HG03432 (cell line): ENCODE results near the gene FOXK1.
A peak's percentile ranks its signal among the peaks of the same experiment; 100 is the strongest.

Experiments used
- ATAC-seq: cut with Tn5 transposase; IDR thresholded peaks from one replicate; pipeline ENCODE4 v1.9.1; 2021; ENCODE audit warnings: mild to moderate bottlenecking, moderate library complexity; ENCODE audit not compliant: unreplicated experiment

The FOXK1 gene

GRCh38 chr7:4694305-4694704 lies 12.2 kb downstream of the FOXK1 start:
- ATAC-seq, result no peak

DNA sequence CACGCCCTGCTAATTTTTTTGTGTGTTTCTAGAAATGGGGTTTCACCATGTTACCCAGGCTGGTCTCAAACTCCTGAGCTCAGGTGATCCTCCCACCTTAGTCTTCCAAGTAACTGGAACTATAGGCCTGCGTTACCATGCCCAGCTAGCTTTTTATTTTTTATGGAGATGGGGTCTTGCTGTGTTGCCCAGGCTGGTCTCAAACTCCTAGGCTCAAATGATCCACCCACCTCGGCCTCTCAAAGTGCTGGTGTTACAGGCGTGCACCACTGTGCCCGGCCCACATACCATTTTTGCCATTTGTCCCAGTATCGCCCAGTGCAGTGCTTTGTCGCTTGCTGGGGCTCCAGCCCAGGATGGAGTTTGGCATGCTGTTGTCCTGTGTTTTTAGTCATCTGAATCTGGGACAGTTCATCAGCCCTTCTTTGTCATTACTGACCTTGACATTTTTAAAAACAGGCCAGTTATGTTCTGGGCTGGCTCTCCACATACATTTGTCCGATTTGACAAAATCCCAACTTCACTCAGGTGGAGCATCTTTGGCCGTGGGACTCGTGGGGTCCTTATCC lies 16.7 kb downstream of the FOXK1 start:
- no peak for ATAC-seq

GRCh38 chr7:4699841-4700240 lies 17.7 kb downstream of the FOXK1 start:
- no peak for ATAC-seq

DNA sequence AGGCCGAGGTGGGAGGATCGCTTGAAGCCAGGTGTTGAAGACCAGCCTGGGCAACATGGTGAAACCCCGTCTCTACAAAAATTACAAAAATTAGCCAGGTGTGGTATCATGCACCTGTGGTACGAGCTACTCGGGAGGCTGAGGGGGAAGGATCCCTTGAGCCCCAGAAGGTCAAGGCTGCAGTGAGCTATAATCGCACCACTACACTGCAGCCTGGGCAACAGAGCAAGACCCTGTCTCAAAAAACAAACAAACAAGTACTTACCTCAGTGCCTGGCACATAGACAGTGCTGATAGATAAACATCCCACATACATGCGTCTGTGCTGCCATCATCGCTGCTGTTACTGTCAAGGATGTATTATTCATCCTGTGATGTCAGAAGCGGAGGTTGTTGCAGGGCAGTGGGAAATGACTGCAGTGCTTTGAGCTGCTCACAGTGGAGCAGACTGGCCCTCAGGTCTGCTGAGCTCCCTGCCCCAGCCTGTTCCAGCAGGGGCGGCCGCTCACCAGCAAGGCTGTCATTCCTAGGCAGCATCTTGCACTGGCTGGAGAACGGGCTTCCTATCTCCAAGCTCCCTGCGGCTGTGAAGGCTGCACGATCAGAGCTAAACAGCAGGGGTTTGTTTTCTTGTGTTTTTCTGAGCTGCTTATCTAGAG lies 18.6 kb downstream of the FOXK1 start:
- no peak for ATAC-seq

GRCh38 chr7:4702961-4703512 lies 20.9 kb downstream of the FOXK1 start:
- ATAC-seq, result no peak

DNA sequence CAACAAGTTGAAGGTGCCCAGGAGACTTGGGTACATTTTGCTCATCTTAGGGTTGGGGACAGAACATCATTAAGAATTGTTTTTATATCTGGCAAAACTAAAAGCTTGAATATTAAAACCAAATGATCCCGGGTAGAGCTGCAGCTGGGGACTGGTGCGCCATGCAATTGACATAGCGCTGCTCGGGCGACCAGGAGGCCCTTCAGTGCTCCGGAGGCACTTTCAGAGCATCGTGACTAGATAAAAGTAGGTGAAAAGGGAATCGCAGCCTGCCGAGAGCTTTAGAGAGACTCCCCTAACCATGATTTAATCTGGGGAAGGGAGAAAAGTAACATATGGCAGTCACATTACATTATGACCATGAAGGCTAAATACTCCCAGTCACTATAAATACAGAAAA lies 21.4 kb downstream of the FOXK1 start:
- no peak for ATAC-seq

DNA sequence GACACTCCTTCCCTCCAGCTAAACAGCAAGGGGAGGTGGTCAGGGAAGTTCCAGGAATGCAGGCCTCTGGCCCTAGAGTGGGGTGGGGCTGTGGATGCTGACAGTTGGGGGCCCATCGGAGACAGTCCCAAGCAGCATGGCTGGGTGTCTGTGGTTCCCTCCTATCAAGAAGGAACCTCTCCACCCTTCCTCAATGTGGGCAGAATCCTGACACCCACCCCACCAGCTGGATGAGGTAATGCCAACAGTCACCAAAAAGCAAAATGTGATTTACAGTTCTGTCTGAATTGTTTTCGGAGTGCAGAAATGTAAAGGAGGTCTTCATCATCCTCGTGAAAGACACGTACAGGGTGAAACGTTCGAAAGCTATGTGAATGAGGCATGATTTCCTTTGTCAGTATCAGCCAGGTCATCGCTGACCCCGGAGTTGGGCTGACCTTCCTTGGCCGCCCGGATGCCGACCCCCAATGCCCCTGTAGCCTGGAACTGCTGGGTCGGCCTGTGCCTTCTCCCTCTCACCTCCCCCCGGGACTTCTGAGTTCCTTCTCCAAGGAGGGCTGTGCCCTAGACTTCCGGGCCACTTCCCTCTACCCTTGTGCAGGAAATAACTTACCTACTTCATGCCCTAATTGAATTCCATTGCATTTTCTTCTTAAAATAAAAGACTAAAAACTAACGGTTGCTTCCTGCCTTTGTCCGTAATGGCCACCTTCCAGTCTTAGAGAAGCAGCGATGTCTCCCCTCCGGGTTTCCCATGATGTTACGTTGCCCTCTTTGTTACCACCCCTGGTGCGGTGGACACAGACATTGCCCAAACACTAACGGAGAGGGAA lies 24.5 kb downstream of the FOXK1 start:
- no peak for ATAC-seq

DNA sequence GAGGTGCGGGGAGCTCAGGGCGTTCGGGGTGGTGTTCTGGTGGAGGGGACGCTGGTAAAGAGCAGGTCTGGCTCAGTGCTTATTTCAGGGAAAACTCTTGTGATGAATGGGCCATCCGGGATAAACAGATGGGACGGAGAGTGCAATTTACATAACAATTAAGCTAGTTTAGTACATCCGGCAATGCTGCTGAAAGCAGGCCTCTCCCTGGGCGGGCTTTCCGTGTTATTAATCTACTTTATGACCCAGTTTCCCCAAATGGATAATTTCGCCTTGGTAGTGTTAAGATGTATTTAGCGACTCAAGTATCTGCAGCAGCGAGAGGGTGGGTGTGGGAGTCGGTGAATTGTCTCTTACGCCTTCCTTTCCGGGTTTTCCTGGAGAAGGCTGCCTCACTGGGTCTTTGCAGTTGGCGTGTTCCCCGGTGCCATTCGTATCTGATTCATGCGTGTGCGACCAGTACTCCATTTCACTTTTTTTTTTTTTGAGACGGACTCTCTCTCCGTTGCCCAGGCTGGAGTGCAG lies 25.2 kb downstream of the FOXK1 start:
- no peak for ATAC-seq

DNA sequence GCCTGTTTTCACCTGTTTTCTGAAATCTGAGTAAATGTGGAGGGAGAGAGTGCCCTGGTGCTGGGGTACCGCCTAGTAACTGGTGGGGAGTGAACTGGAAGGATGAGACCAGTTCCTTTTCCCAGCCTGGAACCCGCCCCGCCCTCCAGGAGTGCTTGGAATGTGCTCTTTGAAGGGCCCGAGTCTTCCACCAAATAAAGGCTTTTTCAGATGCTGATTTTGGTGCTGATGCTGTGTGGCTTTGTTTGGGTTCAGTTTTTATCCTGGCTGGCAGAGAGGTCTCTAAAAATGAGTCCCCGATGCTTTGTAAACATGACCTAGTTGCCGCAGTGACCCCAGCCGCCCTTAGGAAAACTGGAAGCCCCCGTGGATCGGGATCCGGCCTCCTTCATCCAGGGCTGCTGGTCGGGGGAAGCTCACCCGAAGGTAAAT lies 25.9 kb downstream of the FOXK1 start:
- ATAC-seq, result no peak

DNA sequence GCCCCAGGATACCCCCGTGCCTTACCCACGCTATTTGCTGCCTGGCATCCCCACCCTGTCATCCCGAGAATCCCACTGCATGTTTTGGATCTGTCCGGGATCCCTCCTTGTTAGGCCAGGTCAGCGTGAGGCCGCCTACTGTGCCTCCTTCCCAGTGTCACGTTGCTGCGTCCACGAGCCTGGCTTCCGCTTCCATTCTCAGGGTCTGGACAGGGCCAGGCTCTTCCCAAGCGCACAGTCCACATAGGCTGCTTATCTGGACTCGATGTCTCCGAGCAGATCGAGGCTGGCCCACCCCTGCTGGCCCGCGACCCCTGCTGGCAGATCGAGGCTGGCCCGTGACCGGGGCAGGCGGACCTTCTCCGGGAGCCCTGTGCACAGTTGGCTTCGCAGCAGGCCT lies 27.1 kb downstream of the FOXK1 start:
- ATAC-seq, result no peak

- ATAC-seq, result no peak
These were observed 29.0 kb downstream of the FOXK1 start for GRCh38 chr7:4711093-4711492.

DNA sequence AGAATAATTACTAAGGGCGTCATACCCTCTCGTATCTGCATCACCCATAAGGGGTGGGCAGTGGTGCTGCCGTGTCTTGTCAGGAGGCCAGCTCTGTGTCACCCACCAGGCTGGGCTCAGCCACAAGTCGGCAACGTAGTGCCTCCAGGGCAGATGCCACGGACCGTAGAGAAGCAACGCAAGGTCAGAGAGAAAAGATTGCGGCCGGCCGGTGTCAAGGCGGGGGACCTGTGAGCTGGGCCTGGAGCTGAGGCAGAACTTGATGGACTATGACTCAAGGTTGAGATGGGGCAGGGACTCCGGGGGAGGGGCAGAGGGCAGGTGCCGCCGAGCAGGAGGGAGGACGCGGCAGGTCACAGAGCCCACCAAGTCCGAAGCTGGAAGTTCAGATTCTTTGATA lies 29.5 kb downstream of the FOXK1 start:
- no peak for ATAC-seq

DNA sequence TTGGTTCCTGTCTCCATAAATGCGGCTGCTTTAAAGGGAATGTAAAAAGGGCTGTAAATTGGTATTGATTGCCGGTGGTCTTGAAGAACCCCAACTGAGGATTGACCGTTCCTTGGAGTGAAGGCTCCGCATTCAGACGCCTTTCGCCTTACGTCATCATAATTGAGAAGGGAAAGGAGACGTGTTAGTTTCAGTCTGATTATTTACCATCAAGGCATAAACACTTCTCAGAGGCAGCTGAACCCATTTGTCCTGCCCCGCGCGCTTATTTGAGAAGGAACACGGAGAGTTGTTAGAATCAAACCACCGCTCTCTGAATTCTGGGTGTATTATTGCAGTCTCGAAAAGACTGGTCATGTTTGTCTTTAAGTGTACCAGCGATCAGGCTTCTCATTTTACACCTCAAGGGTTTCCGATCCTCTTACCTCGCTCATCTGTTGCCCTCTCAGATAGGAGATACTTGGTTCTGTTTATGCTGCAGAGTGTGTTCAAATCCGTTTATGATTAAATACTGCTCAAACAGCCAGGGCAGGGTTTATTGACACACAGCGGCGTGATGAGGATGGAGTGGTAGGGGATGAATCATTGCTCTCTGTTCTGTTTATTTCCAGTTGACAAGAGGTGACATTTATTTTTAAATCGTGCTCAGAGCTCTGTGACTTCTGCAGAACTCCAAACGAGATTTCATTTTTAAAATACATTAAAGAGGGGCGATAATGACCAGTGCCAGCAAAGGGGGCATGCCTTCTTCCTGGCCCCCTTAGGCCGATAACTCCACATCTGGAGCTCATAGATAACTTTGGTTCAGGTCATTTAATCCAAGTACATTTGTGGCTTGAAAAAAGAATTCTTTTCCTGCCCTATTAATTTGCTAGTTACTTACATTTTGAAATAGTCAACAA lies 30.4 kb downstream of the FOXK1 start:
- ATAC-seq, result peak; percentile 60

DNA sequence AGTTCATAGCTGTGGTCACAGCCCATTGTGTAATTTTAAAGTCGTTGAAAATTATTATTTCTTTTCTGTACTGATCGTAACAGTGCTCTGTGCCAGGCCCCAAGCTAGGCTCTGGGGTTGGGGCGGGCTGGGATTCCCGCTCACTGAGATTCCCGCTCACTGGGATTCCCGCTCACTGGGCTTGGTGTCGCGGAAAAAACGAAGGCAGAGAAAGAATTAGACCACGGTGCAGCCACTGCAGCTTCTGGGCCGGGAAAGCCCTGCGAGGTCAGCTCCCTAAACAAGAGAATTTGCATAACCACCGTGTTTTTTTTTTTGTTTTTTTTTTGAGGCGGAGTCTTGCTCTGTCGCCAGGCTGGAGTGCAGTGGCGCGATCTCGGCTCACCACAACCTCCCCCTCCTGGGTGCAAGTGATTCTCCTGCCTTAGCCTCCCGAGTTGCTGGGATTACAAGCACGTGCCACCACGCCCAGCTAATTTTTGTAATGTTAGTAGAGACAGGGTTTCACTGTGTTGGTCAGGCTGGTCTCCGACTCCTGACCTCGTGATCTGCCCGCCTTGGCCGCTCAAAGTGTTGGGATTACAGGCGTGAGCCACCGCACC lies 31.2 kb downstream of the FOXK1 start:
- peak; percentile 78 for ATAC-seq

DNA sequence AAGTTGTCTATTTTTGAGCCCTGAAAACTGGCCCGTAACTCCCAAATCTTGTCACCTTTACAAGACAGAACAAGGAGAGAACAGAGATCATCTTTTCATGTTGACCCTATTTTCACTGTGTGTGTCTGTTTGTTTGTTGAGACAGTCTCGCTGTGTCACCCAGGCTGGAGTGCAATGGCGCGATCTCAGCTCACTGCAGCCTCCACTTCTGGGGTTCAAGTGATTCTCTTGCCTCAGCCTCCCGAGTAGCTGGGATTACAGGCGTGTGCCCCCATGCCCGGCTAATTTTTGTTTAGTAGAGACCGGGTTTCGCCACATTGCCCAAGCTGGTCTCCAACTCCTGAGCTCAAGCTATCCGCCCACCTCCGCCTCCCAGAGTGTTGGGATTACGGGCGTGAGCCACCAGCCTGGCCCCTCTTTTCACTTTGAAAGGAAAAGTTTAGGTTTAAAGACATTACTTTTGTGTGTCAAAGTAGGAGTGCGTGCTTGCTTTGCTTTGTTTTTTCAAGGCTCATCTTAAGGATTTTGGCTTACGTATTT lies 32.1 kb downstream of the FOXK1 start:
- no peak for ATAC-seq

- ATAC-seq, result no peak
These were observed 32.8 kb downstream of the FOXK1 start for GRCh38 chr7:4714767-4715409.

GRCh38 chr7:4715410-4715776 lies 33.3 kb downstream of the FOXK1 start:
- no peak for ATAC-seq

DNA sequence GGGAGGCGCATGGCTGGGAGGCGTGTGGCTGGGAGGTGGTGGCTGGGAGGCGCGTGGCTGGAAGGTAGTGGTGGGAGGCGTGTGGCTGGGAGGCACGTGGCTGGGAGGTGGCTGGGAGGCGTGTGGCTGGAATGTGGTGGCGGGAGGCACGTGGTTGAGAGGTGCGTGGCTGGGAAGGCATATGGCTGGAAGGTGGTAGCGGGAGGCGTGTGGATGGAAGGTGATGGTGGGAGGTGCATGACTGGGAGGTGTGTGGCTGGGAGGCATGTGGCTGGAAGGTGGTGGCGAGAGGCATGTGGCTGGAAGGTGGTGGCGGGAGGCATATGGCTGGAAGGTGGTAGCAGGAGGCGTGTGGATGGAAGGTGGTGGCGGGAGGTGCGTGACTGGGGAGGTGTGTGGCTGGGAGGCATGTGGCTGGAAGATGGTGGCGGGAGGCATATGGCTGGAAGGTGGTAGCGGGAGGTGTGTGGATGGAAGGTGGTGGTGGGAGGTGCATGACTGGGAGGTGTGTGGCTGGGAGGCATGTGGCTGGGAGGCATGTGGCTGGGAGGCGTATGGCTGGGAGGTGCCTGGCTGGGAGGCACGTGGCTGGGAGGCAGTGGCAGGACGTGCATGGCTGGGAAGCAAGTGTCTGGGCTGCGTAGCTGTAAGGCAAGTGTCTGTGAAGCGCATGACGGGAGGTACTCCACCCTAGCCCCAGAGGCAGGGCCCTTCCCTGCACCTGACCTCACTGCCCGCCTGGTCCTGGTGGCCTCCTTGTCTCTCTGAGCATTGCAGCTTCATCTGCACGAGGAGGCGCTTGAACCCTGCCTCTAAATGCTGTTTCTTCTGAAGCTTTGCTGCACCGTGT lies 35.1 kb downstream of the FOXK1 start:
- ATAC-seq, result no peak

GRCh38 chr7:4718075-4718474 lies 36.0 kb downstream of the FOXK1 start:
- no peak for ATAC-seq
